Measurements from ENCODE around the gene EPHB4. TPM values are rescaled to one million over a fixed set of nuclear protein-coding genes. Genes with fewer than 3 reads are reported as not detected.

EPHB4 gene
- total and polyA plus RNA-seq, 10 of the 15 experiments (the other 5 are each of a cell fraction or from before 2014, with no cell fraction given) = 0.32 to 0.85 (median 0.48) TPM; not detected in 4

DNA sequence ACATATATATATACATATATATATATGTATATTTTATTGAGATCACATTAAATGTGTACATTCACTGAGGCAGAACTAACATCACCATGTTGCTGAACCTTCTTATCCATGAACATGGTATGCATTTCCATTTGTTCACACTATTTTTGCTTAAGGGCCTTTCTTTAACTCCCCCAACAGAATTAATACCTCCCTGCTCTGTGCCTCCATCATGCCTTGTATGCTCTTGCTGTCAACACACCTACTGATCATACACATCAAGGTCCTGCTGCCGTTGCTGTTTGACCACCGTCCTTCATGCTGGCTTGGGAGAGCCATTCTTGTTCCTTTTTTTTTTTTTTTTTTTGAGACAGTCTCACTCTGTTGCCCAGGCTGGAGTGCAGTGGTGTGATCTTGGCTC, 43.5 kb downstream of the EPHB4 start:
- ChIA-PET POLR2A (no interaction called here), RAD21 (ENCODE audit: unreplicated experiment) (no interaction called here), SMC1A (ENCODE audit: uncharacterized antibody, unreplicated experiment) (interaction anchor here (0.6 kb wide), 1 partner anchor 712 kb away, joined by 3 read pairs; no protein-coding TSS in a partner anchor), CTCF (no interaction called here)
- no peaks in the 10 kb centered on the region for H3K79me2 ChIP-seq (ENCODE audit: control insufficient read depth, insufficient read depth, low read length)
- WGBS (ENCODE audit: insufficient coverage, insufficient replicate concordance, low lambda C conversion rate, missing lambda C conversion rate) = 50% methylated on average over 2 of the region's 2 CpGs
- TF ChIP-seq, protein P1, sequence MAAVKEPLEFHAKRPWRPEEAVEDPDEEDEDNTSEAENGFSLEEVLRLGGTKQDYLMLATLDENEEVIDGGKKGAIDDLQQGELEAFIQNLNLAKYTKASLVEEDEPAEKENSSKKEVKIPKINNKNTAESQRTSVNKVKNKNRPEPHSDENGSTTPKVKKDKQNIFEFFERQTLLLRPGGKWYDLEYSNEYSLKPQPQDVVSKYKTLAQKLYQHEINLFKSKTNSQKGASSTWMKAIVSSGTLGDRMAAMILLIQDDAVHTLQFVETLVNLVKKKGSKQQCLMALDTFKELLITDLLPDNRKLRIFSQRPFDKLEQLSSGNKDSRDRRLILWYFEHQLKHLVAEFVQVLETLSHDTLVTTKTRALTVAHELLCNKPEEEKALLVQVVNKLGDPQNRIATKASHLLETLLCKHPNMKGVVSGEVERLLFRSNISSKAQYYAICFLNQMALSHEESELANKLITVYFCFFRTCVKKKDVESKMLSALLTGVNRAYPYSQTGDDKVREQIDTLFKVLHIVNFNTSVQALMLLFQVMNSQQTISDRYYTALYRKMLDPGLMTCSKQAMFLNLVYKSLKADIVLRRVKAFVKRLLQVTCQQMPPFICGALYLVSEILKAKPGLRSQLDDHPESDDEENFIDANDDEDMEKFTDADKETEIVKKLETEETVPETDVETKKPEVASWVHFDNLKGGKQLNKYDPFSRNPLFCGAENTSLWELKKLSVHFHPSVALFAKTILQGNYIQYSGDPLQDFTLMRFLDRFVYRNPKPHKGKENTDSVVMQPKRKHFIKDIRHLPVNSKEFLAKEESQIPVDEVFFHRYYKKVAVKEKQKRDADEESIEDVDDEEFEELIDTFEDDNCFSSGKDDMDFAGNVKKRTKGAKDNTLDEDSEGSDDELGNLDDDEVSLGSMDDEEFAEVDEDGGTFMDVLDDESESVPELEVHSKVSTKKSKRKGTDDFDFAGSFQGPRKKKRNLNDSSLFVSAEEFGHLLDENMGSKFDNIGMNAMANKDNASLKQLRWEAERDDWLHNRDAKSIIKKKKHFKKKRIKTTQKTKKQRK (IDR thresholded peaks at IDR 0.05; ENCODE audit: low read depth, low read length) = no peak
- TF ChIP-seq EZH2 (IDR thresholded peaks at IDR 0.05; ENCODE audit: borderline replicate concordance, control insufficient read depth, low read depth, low read length) = no peak
- TF ChIP-seq, protein P2, sequence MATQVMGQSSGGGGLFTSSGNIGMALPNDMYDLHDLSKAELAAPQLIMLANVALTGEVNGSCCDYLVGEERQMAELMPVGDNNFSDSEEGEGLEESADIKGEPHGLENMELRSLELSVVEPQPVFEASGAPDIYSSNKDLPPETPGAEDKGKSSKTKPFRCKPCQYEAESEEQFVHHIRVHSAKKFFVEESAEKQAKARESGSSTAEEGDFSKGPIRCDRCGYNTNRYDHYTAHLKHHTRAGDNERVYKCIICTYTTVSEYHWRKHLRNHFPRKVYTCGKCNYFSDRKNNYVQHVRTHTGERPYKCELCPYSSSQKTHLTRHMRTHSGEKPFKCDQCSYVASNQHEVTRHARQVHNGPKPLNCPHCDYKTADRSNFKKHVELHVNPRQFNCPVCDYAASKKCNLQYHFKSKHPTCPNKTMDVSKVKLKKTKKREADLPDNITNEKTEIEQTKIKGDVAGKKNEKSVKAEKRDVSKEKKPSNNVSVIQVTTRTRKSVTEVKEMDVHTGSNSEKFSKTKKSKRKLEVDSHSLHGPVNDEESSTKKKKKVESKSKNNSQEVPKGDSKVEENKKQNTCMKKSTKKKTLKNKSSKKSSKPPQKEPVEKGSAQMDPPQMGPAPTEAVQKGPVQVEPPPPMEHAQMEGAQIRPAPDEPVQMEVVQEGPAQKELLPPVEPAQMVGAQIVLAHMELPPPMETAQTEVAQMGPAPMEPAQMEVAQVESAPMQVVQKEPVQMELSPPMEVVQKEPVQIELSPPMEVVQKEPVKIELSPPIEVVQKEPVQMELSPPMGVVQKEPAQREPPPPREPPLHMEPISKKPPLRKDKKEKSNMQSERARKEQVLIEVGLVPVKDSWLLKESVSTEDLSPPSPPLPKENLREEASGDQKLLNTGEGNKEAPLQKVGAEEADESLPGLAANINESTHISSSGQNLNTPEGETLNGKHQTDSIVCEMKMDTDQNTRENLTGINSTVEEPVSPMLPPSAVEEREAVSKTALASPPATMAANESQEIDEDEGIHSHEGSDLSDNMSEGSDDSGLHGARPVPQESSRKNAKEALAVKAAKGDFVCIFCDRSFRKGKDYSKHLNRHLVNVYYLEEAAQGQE (IDR thresholded peaks at IDR 0.05; ENCODE audit: low read depth, low read length) = no peak
- H3K9me3 ChIP-seq (replicated peaks; ENCODE audit: control insufficient read depth, insufficient read depth, low read length) = no peaks in the 10 kb centered on the region; the same call in 2 of the 3 replicates
- intact Hi-C loops (cut with micrococcal nuclease; ENCODE audit: unreplicated experiment) (no loop called here), in situ Hi-C loops (cut with MboI) (no loop called here)
- H3K4me2 ChIP-seq (ENCODE audit: control insufficient read depth, insufficient read depth) = no peak overlapping the region
- H3K27me3 ChIP-seq (replicated peaks in 1 of 2; ENCODE audit: control insufficient read depth in 2 of 2, insufficient read depth in 2 of 2, low read length in 1 of 2) = no peaks in the 10 kb centered on the region
- BruUV-seq (replicated peaks) = no TSS peak
- H3K27ac ChIP-seq (ENCODE audit: control insufficient read depth, insufficient read depth) = no peak overlapping the region
- no peak overlapping the region for H3K9ac ChIP-seq (ENCODE audit: control insufficient read depth, insufficient read depth, low read length)
- H3K36me3 ChIP-seq (ENCODE audit: control insufficient read depth in 2 of 2, insufficient read depth in 2 of 2, low read length in 1 of 2) = no peaks in the 10 kb centered on the region
- no peaks in the 10 kb centered on the region for H4K20me1 ChIP-seq (ENCODE audit: control insufficient read depth, insufficient read depth)
- H3K4me3 ChIP-seq = no peak overlapping the region
- DNase-seq (ENCODE audit: low read depth, low spot score) (no peak), ATAC-seq (no peak), FAIRE-seq (no peak)
- H2AFZ ChIP-seq (ENCODE audit: control insufficient read depth, low read depth, low read length) = no peak overlapping the region
- H3K4me1 ChIP-seq (ENCODE audit: control insufficient read depth, insufficient read depth, low read length) = no peaks in the 10 kb centered on the region
